Fibroblast of lung (primary cell): ENCODE results near the gene FNDC5. TPM values are rescaled to one million over a fixed set of nuclear protein-coding genes. Genes with fewer than 3 reads are reported as not detected.
A peak's percentile ranks its signal among the peaks of the same experiment; 100 is the strongest.

Experiments used
- DNase-seq, 2 donors: peaks; one replicate each; pipeline versions ENCODE4 v3.0.0 to v3.0.0-alpha.2; 2010; ENCODE audit warnings: low read depth in 2 of 2
- H2AFZ ChIP-seq: 2 replicates; pipeline ENCODE4 v1.5.1; 2012; ENCODE audit warnings: low read length, control low read depth, inconsistent platforms
- H3K27ac ChIP-seq: 2 replicates; pipeline ENCODE4 v1.5.1; 2011; ENCODE audit warnings: low read length, control low read depth; ENCODE audit not compliant: insufficient read depth
- H3K27me3 ChIP-seq: 2 replicates; pipeline ENCODE4 v1.5.1; 2011; ENCODE audit warnings: mild to moderate bottlenecking, low read length; ENCODE audit not compliant: control insufficient read depth, insufficient read depth
- H3K36me3 ChIP-seq: 2 replicates; pipeline ENCODE4 v1.5.1; 2011; ENCODE audit warnings: low read length; ENCODE audit not compliant: control insufficient read depth, insufficient read depth
- H3K4me1 ChIP-seq: 2 replicates; pipeline ENCODE4 v1.5.1; 2011; ENCODE audit warnings: low read length; ENCODE audit not compliant: control insufficient read depth, insufficient read depth; ENCODE audit errors: extremely low read depth
- H3K4me2 ChIP-seq: 2 replicates; pipeline ENCODE4 v1.5.1; 2011; ENCODE audit warnings: low read length, control low read depth; ENCODE audit not compliant: insufficient read depth; ENCODE audit errors: extremely low read depth
- H3K4me3 ChIP-seq, 4 experiments: fragments of 200-600 bp in 1 of 4; sonication (generic) in 1 of 4; replicated peaks in 1 of 4; 2 replicates each; pipeline ENCODE4 v1.5.1; 2011 to 2016; ENCODE audit warnings: low read length in 4 of 4, low read depth in 3 of 4, mild to moderate bottlenecking in 3 of 4, control low read depth in 2 of 4, inconsistent platforms in 1 of 4, mixed read lengths in 1 of 4; ENCODE audit not compliant: insufficient read depth in 1 of 4; ENCODE audit errors: control extremely low read depth in 1 of 4
- H3K79me2 ChIP-seq: 2 replicates; pipeline ENCODE4 v1.5.1; 2012; ENCODE audit warnings: mild to moderate bottlenecking, low read length, inconsistent platforms; ENCODE audit not compliant: control insufficient read depth, insufficient read depth
- H3K9ac ChIP-seq: 2 replicates; pipeline ENCODE4 v1.5.1; 2011; ENCODE audit warnings: mild to moderate bottlenecking, low read length, control low read depth; ENCODE audit not compliant: insufficient read depth
- H3K9me3 ChIP-seq: 2 replicates; pipeline ENCODE4 v1.5.1; 2012; ENCODE audit warnings: low read depth, low read length; ENCODE audit not compliant: control insufficient read depth, insufficient read depth
- H4K20me1 ChIP-seq: 2 replicates; pipeline ENCODE4 v1.5.1; 2011; ENCODE audit warnings: low read length; ENCODE audit not compliant: control insufficient read depth, insufficient read depth; ENCODE audit errors: extremely low read depth
- CTCF ChIP-seq, 2 donors: IDR thresholded peaks in 1 of 2; conservative IDR thresholded peaks in 1 of 2; 1 replicate in 1 of 2; 2 replicates in 1 of 2; pipeline ENCODE4 v1.5.1; 2011 to 2012; ENCODE audit warnings: low read length in 2 of 2, control low read depth in 1 of 2, inconsistent platforms in 1 of 2, low read depth in 1 of 2, mild to moderate bottlenecking in 1 of 2
- EZH2 ChIP-seq: IDR thresholded peaks from 2 replicates; pipeline ENCODE4 v1.5.1; 2012; ENCODE audit warnings: low read length, control low read depth, mild to moderate bottlenecking; ENCODE audit errors: missing control alignments
- polyA plus RNA-seq, 2 donors: library from polyadenylated mRNA; depleted of rRNA in 1 of 2; stranded (reverse) in 1 of 2; unstranded in 1 of 2; fragments of >200 nt; gene quantifications; 2 replicates each; pipeline ENCODE4 v1.2.1, GENCODE V29; 2011 to 2012; ENCODE audit warnings: missing spikeins in 1 of 2
- total RNA-seq: library from RNA; depleted of rRNA; stranded (reverse); fragments of >200 nt; gene quantifications from 2 replicates; pipeline ENCODE4 v1.2.1, GENCODE V29; 2014

The FNDC5 gene
- total and polyA plus RNA-seq, 2 donors (not counting 1 experiment from before 2014, with no cell fraction given), result 0.33 to 1.6 TPM

GRCh38 chr1:32901823-32902534 is 31.3 kb upstream of the FNDC5 start:
- H3K9ac ChIP-seq, result peak overlapping the region; percentile 37
- no peak overlapping the region for H3K27ac ChIP-seq
- peak overlapping the region; percentile 82 for H3K4me2 ChIP-seq
- no peaks in the 10 kb centered on the region for H3K27me3 ChIP-seq
- DNase-seq, result no peak
- H3K9me3 ChIP-seq, result no peaks in the 10 kb centered on the region
- H3K79me2 ChIP-seq, result no peaks in the 10 kb centered on the region
- H3K36me3 ChIP-seq, result no peaks in the 10 kb centered on the region
- H3K4me3 ChIP-seq, result peak overlapping the region; percentile 54 to 68 (median 62)
- no peaks in the 10 kb centered on the region for H3K4me1 ChIP-seq
- TF ChIP-seq EZH2, result no peak
- TF ChIP-seq CTCF (conservative IDR thresholded peaks at IDR 0.05 in 1 of 2, IDR thresholded peaks at IDR 0.05 in 1 of 2; ENCODE audit: low read depth in 1 of 2, low read length in 2 of 2), result no peak
- no peaks in the 10 kb centered on the region for H4K20me1 ChIP-seq
- H2AFZ ChIP-seq, result peak overlapping the region; percentile 89

GRCh38 chr1:32900956-32901822 is 30.5 kb upstream of the FNDC5 start, which contains the start of gene TMEM54:
Gene TMEM54 (minus strand): TSS chr1:32901389. CDS start chr1:32901238, 151 bp downstream.
- Histone ChIP-seq H3K79me2 (no peaks in the 10 kb centered on the region), H3K27me3 (no peaks in the 10 kb centered on the region), H3K4me2 (peak within 1 kb of the TSS; percentile 85), H3K4me1 (no peaks in the 10 kb centered on the region), H4K20me1 (no peaks in the 10 kb centered on the region), H2AFZ (peak within 1 kb of the TSS; percentile 89), H3K9me3 (no peaks in the 10 kb centered on the region), H3K36me3 (no peaks in the 10 kb centered on the region), H3K27ac (no peak within 1 kb of the TSS), H3K9ac (peak within 1 kb of the TSS; percentile 37), H3K4me3 (peak within 1 kb of the TSS; percentile 57 to 78 (median 67))
- TF ChIP-seq CTCF (conservative IDR thresholded peaks at IDR 0.05 in 1 of 2, IDR thresholded peaks at IDR 0.05 in 1 of 2; ENCODE audit: low read depth in 1 of 2, low read length in 2 of 2) (no peak), EZH2 (no peak)
- peak; percentile 11 to 26 for DNase-seq

GRCh38 chr1:32900371-32900955 is 29.8 kb upstream of the FNDC5 start:
- Histone ChIP-seq H3K27ac (no peak overlapping the region), H3K27me3 (no peaks in the 10 kb centered on the region), H2AFZ (no peak overlapping the region), H3K4me3 (peak overlapping the region; percentile 57 to 78 (median 62)), H3K9ac (no peak overlapping the region), H3K4me1 (no peaks in the 10 kb centered on the region), H3K36me3 (no peaks in the 10 kb centered on the region), H3K4me2 (peak overlapping the region; percentile 85), H4K20me1 (no peaks in the 10 kb centered on the region), H3K79me2 (no peaks in the 10 kb centered on the region), H3K9me3 (no peaks in the 10 kb centered on the region)
- TF ChIP-seq CTCF (conservative IDR thresholded peaks at IDR 0.05 in 1 of 2, IDR thresholded peaks at IDR 0.05 in 1 of 2; ENCODE audit: low read depth in 1 of 2, low read length in 2 of 2) (no peak), EZH2 (no peak)
- DNase-seq, result peak in 1 of 2 donors; percentile 26
